OCI-LY3 (cell line): Measurements from ENCODE around the gene CNIH2.

Experiments
- CTCF ChIP-seq: fragments of 200-600, 300-600 bp; sonication (generic); IDR thresholded peaks from 2 replicates; pipeline ENCODE4 v1.5.1; 2014; ENCODE audit warnings: antibody characterized with exemption, low read length, low read depth
- EZH2phosphoT487 ChIP-seq: fragments of 200-600 bp; shearing (Covaris generic); IDR thresholded peaks from 2 replicates; pipeline ENCODE4 v1.6.1; 2018; ENCODE audit warnings: antibody characterized with exemption, mixed run types, low read depth

GRCh38 chr11:66277471-66278362 lies at the start of gene CNIH2:
- TF ChIP-seq EZH2phosphoT487 (no peak), CTCF (no peak)
